ENCODE results near the gene NDFIP2. TPM values are rescaled to one million over a fixed set of nuclear protein-coding genes. Genes with fewer than 3 reads are reported as not detected.

NDFIP2 gene
- 27.3 and 45.9 TPM in 2 replicates for total RNA-seq (2014; rRNA removed; shearing (Covaris generic); ENCODE audit: low replicate concordance)

GRCh38 chr13:79480954-79481684 lies at the start of gene NDFIP2:
TSS of gene NDFIP2 (plus strand) at chr13:79481155. CDS start at chr13:79481204, 49 bp downstream.
- H3K9me3 ChIP-seq = no peaks in the 10 kb centered on the region
- peak; percentile 82 for DNase-seq
- peak within 1 kb of the TSS; percentile 73 for H3K4me3 ChIP-seq
- peaks cover 7% of the 10 kb centered on the region; the same call in 1 of the 2 replicates for H3K27me3 ChIP-seq
- H3K36me3 ChIP-seq = peaks cover 3% of the 10 kb centered on the region; the same call in 1 of the 2 replicates

- Histone ChIP-seq H3K4me3 (no peak overlapping the region), H3K9me3 (no peaks in the 10 kb centered on the region), H3K36me3 (no peaks in the 10 kb centered on the region), H3K27me3 (no peaks in the 10 kb centered on the region)
- no peak for DNase-seq
These were observed 48.9 kb upstream of the NDFIP2 start for GRCh38 chr13:79432086-79432485.

GRCh38 chr13:79432992-79433391 lies 48.0 kb upstream of the NDFIP2 start:
- no peaks in the 10 kb centered on the region for H3K9me3 ChIP-seq
- no peak overlapping the region for H3K4me3 ChIP-seq
- no peaks in the 10 kb centered on the region for H3K36me3 ChIP-seq
- no peak for DNase-seq
- no peaks in the 10 kb centered on the region for H3K27me3 ChIP-seq

- H3K36me3 ChIP-seq = no peaks in the 10 kb centered on the region
- no peak for DNase-seq
- no peak overlapping the region for H3K4me3 ChIP-seq
- no peaks in the 10 kb centered on the region for H3K9me3 ChIP-seq
- H3K27me3 ChIP-seq = no peaks in the 10 kb centered on the region
These were observed 46.4 kb upstream of the NDFIP2 start for GRCh38 chr13:79434556-79434955.

- Histone ChIP-seq H3K27me3 (no peaks in the 10 kb centered on the region), H3K36me3 (no peaks in the 10 kb centered on the region), H3K4me3 (no peak overlapping the region), H3K9me3 (no peaks in the 10 kb centered on the region)
- no peak for DNase-seq
These were observed 45.4 kb upstream of the NDFIP2 start for GRCh38 chr13:79435561-79435990.

- no peaks in the 10 kb centered on the region for H3K9me3 ChIP-seq
- no peaks in the 10 kb centered on the region for H3K36me3 ChIP-seq
- DNase-seq = no peak
- no peaks in the 10 kb centered on the region for H3K27me3 ChIP-seq
- H3K4me3 ChIP-seq = no peak overlapping the region
These were observed 41.7 kb upstream of the NDFIP2 start for GRCh38 chr13:79439275-79439674.

- Histone ChIP-seq H3K36me3 (no peaks in the 10 kb centered on the region), H3K27me3 (no peaks in the 10 kb centered on the region), H3K4me3 (no peak overlapping the region), H3K9me3 (no peaks in the 10 kb centered on the region)
- DNase-seq = no peak
These were observed 39.9 kb upstream of the NDFIP2 start for GRCh38 chr13:79440958-79441528.

- Histone ChIP-seq H3K4me3 (no peak overlapping the region), H3K27me3 (no peaks in the 10 kb centered on the region), H3K36me3 (no peaks in the 10 kb centered on the region), H3K9me3 (no peaks in the 10 kb centered on the region)
- no peak for DNase-seq
These were observed 38.7 kb upstream of the NDFIP2 start for GRCh38 chr13:79442221-79442620.

GRCh38 chr13:79442706-79443105 lies 38.2 kb upstream of the NDFIP2 start:
- H3K9me3 ChIP-seq = no peaks in the 10 kb centered on the region
- H3K4me3 ChIP-seq = no peak overlapping the region
- no peaks in the 10 kb centered on the region for H3K36me3 ChIP-seq
- DNase-seq = no peak
- no peaks in the 10 kb centered on the region for H3K27me3 ChIP-seq

GRCh38 chr13:79445968-79446645 lies 34.8 kb upstream of the NDFIP2 start:
- no peaks in the 10 kb centered on the region for H3K36me3 ChIP-seq
- no peaks in the 10 kb centered on the region for H3K9me3 ChIP-seq
- H3K27me3 ChIP-seq = no peaks in the 10 kb centered on the region
- no peak for DNase-seq
- no peak overlapping the region for H3K4me3 ChIP-seq

GRCh38 chr13:79447141-79447540 lies 33.8 kb upstream of the NDFIP2 start:
- H3K9me3 ChIP-seq = no peaks in the 10 kb centered on the region
- DNase-seq = no peak
- no peaks in the 10 kb centered on the region for H3K27me3 ChIP-seq
- H3K4me3 ChIP-seq = no peak overlapping the region
- H3K36me3 ChIP-seq = no peaks in the 10 kb centered on the region

GRCh38 chr13:79447741-79448140 lies 33.2 kb upstream of the NDFIP2 start:
- Histone ChIP-seq H3K36me3 (no peaks in the 10 kb centered on the region), H3K9me3 (no peaks in the 10 kb centered on the region), H3K4me3 (no peak overlapping the region), H3K27me3 (no peaks in the 10 kb centered on the region)
- DNase-seq = no peak

- H3K27me3 ChIP-seq = no peaks in the 10 kb centered on the region
- H3K4me3 ChIP-seq = no peak overlapping the region
- no peaks in the 10 kb centered on the region for H3K9me3 ChIP-seq
- no peaks in the 10 kb centered on the region for H3K36me3 ChIP-seq
- no peak for DNase-seq
These were observed 32.5 kb upstream of the NDFIP2 start for GRCh38 chr13:79448413-79448812.

- no peak overlapping the region for H3K4me3 ChIP-seq
- DNase-seq = no peak
- H3K27me3 ChIP-seq = no peaks in the 10 kb centered on the region
- H3K36me3 ChIP-seq = no peaks in the 10 kb centered on the region
- no peaks in the 10 kb centered on the region for H3K9me3 ChIP-seq
These were observed 30.8 kb upstream of the NDFIP2 start for GRCh38 chr13:79450110-79450509.

- H3K36me3 ChIP-seq = no peaks in the 10 kb centered on the region
- no peaks in the 10 kb centered on the region for H3K9me3 ChIP-seq
- H3K27me3 ChIP-seq = no peaks in the 10 kb centered on the region
- DNase-seq = peak; percentile 67
- H3K4me3 ChIP-seq = no peak overlapping the region
These were observed 29.4 kb upstream of the NDFIP2 start for GRCh38 chr13:79451500-79451962.

GRCh38 chr13:79452239-79452913 lies 28.6 kb upstream of the NDFIP2 start:
- no peak overlapping the region for H3K4me3 ChIP-seq
- no peaks in the 10 kb centered on the region for H3K27me3 ChIP-seq
- no peaks in the 10 kb centered on the region for H3K9me3 ChIP-seq
- no peak for DNase-seq
- no peaks in the 10 kb centered on the region for H3K36me3 ChIP-seq

- H3K9me3 ChIP-seq = no peaks in the 10 kb centered on the region
- H3K36me3 ChIP-seq = no peaks in the 10 kb centered on the region
- DNase-seq = no peak
- no peaks in the 10 kb centered on the region for H3K27me3 ChIP-seq
- H3K4me3 ChIP-seq = no peak overlapping the region
These were observed 25.6 kb upstream of the NDFIP2 start for GRCh38 chr13:79455331-79455730.

Data from MG63 (cell line).